Activated CD4-positive, alpha-beta memory T cell treated with anti-CD3 and anti-CD28 coated beads for 36 hours (primary cell): ENCODE measurements around the gene ZFAND3. TPM values are rescaled to one million over a fixed set of nuclear protein-coding genes. Genes with fewer than 3 reads are reported as not detected.
"Not testable (repeated sequence)": the region's sequence is repeated elsewhere in the genome, so short reads cannot be mapped to it uniquely, and the experiment has no call there.

ENCODE experiments used
- CTCF ChIA-PET: fragments of 350-600 bp; sonication (Branson Sonifier 250); formaldehyde crosslinking; loops from one replicate; lab custom pipeline; 2021; ENCODE audit warnings: antibody characterized with exemption, inconsistent platforms; lab: Charles Lee
- POLR2A ChIA-PET: fragments of 350-600 bp; sonication (Branson Sonifier 250); formaldehyde crosslinking; loops from one replicate; lab custom pipeline; 2021; ENCODE audit warnings: antibody characterized with exemption; lab: Charles Lee
- DNase-seq: peaks from one replicate; pipeline ENCODE4 v3.0.0-alpha.2; 2020
- H3K27ac Mint-ChIP-seq: one replicate; pipeline ENCODE4 v1.8.0; 2021; ENCODE audit warnings: mixed read lengths
- H3K27me3 Mint-ChIP-seq: one replicate; pipeline ENCODE4 v1.8.0; 2021; ENCODE audit warnings: mixed read lengths
- H3K36me3 Mint-ChIP-seq: one replicate; pipeline ENCODE4 v1.8.0; 2021; ENCODE audit warnings: mixed read lengths
- H3K4me1 Mint-ChIP-seq: one replicate; pipeline ENCODE4 v1.8.0; 2021; ENCODE audit warnings: low read depth, mixed read lengths
- H3K4me3 Mint-ChIP-seq: one replicate; pipeline ENCODE4 v1.8.0; 2021; ENCODE audit warnings: mild to moderate bottlenecking, mixed read lengths
- H3K9me3 Mint-ChIP-seq: one replicate; pipeline ENCODE4 v1.8.0; 2021; ENCODE audit warnings: mixed read lengths
- intact Hi-C: fragments of 100-400 bp; cut with micrococcal nuclease; formaldehyde crosslinking; loops from one replicate; pipeline ENCODE4 v1.15.1; 2023
- total RNA-seq, 2 experiments: library from RNA; stranded (reverse); gene quantifications; one replicate each; pipeline ENCODE4 v1.2.3, GENCODE V29; 2021

The ZFAND3 gene
- total RNA-seq, 2 experiments from 2014 or later = 35.1 to 36.4 TPM

DNA sequence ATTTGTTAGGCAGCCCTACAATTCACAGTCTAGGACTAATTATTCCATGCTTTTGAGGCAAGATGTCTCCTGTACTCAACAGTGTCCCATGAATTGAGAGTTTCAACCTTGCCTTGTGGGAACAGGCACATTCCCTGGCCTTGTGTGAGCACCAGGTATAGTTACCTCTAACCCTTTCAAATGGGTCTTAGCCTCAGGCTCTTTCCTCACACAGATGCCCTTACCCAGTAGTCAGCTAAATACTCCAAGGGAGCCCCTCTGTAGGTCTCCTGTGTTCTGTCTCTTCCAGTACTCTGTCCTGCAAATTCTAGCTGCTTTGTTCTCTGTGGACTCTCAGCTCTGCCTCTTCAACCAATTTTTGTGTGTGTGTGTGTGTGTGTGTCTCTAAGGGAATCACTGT, 135.3 kb downstream of the ZFAND3 start:
- Mint-ChIP-seq H3K9me3 (no peaks in the 10 kb centered on the region), H3K4me3 (no peak overlapping the region), H3K27me3 (no peaks in the 10 kb centered on the region), H3K36me3 (peaks cover 3% of the 10 kb centered on the region), H3K4me1 (peaks cover 29% of the 10 kb centered on the region), H3K27ac (no peak overlapping the region)
- no peak for DNase-seq
- intact Hi-C loops = no loop called here
- CTCF ChIA-PET = interaction anchor here (1.2 kb wide), 1 partner anchor 164 kb away, joined by 3 read pairs; no protein-coding TSS in a partner anchor
- POLR2A ChIA-PET = interaction anchor here (0.6 kb wide), 1 partner anchor 41 kb away, joined by 3 read pairs; no protein-coding TSS in a partner anchor

DNA sequence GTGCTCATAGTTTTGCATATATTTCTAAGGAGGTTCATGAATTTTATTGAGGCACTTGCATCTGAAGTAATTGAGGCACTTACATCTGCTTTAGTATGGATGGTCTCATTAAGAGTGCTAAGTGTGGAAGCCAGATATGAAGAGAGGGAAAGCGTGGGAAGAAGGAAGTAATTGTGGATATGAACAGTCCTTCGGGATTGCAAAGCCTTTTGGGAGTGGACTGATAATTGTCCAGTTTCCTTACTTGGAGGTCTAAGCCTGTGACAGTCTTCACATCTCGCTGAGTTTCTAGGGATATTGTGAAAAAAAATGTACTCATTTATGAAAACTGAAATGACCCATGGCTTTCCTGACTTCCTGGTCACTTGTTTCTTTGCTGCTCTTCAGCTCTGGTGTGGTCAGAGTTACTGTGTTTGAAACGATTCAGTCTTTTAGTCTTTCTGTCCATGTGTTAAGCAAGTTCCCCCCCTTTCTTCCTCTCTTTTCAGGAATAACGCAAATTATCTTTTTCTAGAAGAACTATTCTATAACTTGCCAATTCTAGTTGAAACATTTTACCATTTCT, 137.3 kb downstream of the ZFAND3 start:
- H3K9me3 Mint-ChIP-seq = no peaks in the 10 kb centered on the region
- CTCF ChIA-PET = interaction anchor here (0.6 kb wide), 1 partner anchor 136 kb away, joined by 3 read pairs; no protein-coding TSS in a partner anchor

DNA sequence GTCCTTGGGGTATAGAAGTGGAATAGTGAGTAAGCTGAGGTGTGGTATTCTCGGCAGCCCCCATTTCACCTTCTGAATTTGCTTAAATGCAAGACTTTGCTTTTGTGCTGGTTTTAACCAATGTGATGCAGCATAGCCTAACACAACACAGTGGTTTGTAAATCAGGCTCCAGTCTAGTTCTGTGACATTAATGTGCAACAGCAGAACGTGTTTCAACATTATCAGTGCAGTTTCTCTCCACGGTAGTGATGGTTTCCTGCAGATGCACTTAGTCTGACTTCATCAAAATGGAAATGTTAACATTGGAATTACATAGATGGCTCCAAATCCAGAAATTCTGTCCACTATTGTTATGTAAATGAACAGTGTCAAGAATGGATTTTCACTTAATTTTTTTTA, 139.5 kb downstream of the ZFAND3 start:
- H3K4me1 Mint-ChIP-seq = peaks cover 18% of the 10 kb centered on the region
- no peaks in the 10 kb centered on the region for H3K27me3 Mint-ChIP-seq
- no peak for DNase-seq
- H3K4me3 Mint-ChIP-seq = no peak overlapping the region
- H3K36me3 Mint-ChIP-seq = peaks cover 12% of the 10 kb centered on the region
- H3K27ac Mint-ChIP-seq = no peak overlapping the region
- peaks cover 7% of the 10 kb centered on the region for H3K9me3 Mint-ChIP-seq
- CTCF ChIA-PET = no interaction called here
- POLR2A ChIA-PET = no interaction called here
- intact Hi-C loops = no loop called here

More for the DNA sequence above, 137.3 kb downstream of the ZFAND3 start:
- no peaks in the 10 kb centered on the region for H3K27me3 Mint-ChIP-seq
- POLR2A ChIA-PET = no interaction called here
- no peak for DNase-seq
- no peak overlapping the region for H3K27ac Mint-ChIP-seq
- no peak overlapping the region for H3K4me3 Mint-ChIP-seq
- no peaks in the 10 kb centered on the region for H3K36me3 Mint-ChIP-seq
- intact Hi-C loops = no loop called here
- peaks cover 25% of the 10 kb centered on the region for H3K4me1 Mint-ChIP-seq

DNA sequence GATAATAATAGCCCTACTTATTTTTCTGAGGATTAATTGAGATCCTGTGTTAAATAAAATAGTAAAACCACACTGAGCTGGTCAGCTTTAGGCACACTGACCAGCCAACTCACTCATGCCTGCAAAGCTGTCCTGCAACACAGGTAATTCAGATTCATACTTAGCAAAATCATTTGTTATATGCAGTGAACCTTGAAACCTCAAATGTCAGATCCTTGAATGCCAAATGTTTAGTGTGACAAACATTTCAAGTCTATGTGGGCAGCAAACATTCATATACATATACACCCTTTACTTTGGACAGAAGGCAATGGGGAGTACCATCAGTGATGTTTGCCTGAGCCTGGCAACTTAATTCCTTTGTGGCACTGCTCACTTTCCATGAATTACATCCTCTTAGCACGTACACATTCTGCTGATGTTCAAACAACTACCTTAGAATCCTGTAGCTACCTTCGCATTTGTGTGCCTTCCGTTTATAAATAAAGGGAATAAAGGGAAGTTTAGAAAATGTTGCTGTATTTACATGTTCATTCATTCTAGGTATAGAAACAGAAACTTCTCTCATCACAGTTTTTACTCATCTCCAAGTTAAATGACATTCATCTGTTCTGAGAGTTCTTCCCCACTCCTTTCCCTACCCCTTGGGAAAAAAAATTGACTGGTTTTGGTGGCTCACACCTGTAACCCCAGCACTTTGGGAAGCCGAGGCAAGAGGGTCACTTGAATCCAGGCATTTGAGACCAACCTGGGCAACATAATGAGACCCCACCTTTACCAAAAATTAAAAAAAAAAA, 140.8 kb downstream of the ZFAND3 start:
- H3K4me3 Mint-ChIP-seq = no peak overlapping the region
- no peak for DNase-seq
- peaks cover 18% of the 10 kb centered on the region for H3K4me1 Mint-ChIP-seq
- no peaks in the 10 kb centered on the region for H3K27me3 Mint-ChIP-seq
- intact Hi-C loops = no loop called here
- no peak overlapping the region for H3K27ac Mint-ChIP-seq
- ChIA-PET CTCF (no interaction called here), POLR2A (no interaction called here)
- peaks cover 7% of the 10 kb centered on the region for H3K9me3 Mint-ChIP-seq
- peaks cover 12% of the 10 kb centered on the region for H3K36me3 Mint-ChIP-seq

DNA sequence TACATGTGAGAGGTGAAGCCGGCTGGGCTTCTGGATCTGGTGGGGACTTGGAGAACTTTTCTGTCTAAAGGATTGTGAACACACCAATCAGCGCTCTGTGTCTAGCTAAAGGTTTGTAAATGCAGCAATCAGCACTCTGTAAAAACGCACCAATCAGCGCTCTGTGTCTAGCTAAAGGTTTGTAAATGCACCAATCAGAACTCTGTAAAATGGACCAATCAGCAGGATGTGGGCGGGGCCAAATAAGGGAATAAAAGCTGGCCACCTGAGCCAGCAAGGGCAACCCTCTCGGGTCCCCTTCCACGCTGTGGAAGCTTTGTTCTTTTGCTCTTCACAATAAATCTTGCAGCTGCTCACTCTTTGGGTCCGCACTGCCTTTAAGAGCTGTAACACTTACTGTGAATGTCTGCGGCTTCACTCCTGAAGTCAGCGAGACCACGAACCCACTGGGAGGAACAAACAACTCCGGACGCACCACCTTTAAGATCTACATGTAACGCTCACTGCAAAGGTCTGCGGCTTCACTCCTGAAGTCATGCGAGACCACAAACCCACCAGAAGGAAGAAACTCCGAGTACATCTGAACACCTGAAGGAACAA, 143.1 kb downstream of the ZFAND3 start:
- not testable (repeated sequence) for H3K27ac Mint-ChIP-seq

DNA sequence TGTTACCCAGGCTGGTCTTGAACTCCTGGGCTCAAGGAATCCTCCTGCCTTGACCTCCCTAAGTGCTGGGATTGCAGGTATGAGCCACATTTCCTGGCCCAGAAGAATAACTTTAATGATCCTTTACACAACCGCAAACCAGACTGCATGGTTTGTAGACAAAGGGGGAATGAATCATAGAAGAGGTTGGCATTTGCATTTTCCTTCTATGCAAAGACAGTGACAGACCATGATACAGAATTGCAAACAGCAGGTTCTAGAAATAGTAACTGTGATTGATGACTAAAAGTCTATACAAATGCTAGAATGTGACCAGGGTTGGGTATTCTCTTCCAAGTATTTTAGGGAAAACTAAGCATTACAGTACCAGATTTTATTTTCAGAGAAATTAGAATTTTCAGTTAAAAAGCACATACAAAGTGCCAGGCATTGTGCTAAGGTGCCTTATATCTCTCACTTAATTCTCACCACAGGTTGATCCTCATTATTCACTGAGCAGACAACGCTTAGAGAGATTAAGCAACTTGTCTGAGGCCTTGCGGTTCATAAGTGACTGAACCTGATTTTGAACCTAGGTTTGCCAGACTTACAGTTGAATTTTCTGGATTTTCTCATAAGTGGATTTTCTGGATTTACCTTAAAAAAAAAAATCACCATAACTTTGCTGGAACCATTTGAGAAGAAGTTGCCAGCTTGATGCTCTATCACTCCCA, 146.6 kb downstream of the ZFAND3 start:
- peaks cover 25% of the 10 kb centered on the region for H3K36me3 Mint-ChIP-seq
- H3K27ac Mint-ChIP-seq = no peak overlapping the region
- ChIA-PET CTCF (no interaction called here), POLR2A (interaction anchor here (0.7 kb wide), 1 partner anchor 133 kb away, joined by 3 read pairs; no protein-coding TSS in a partner anchor)
- peaks cover 9% of the 10 kb centered on the region for H3K9me3 Mint-ChIP-seq
- H3K4me1 Mint-ChIP-seq = peaks cover 42% of the 10 kb centered on the region
- H3K27me3 Mint-ChIP-seq = no peaks in the 10 kb centered on the region
- DNase-seq = no peak
- no peak overlapping the region for H3K4me3 Mint-ChIP-seq
- intact Hi-C loops = no loop called here

More for the DNA sequence above, 143.1 kb downstream of the ZFAND3 start:
- H3K36me3 Mint-ChIP-seq = peaks cover 21% of the 10 kb centered on the region
- intact Hi-C loops, DNase-seq, CTCF ChIA-PET, POLR2A ChIA-PET, H3K27me3 Mint-ChIP-seq, H3K9me3 Mint-ChIP-seq, H3K4me3 Mint-ChIP-seq: not testable (repeated sequence)
- H3K4me1 Mint-ChIP-seq = peaks cover 34% of the 10 kb centered on the region

DNA sequence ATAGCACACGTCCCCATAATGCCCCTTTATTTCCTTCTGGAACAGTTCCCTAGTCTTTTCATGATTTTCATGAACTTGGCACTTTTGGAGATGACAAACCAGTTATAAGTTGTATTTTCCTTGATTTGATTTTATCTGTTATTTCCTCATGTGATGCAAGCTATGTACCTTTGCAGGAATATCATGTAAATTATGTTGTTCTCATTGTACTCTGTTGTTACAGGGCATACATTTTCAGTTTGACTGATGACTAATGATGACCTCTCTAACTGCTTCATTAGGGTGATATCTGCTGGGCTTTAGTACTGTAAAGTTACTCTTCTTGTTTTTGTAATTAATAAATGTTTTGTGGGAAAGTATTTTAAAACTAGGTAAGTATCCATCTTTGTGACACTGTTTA, 147.3 kb downstream of the ZFAND3 start:
- H3K9me3 Mint-ChIP-seq = peaks cover 9% of the 10 kb centered on the region
- ChIA-PET CTCF (no interaction called here), POLR2A (interaction anchor here (0.7 kb wide), 1 partner anchor 134 kb away, joined by 3 read pairs; no protein-coding TSS in a partner anchor)
- H3K4me1 Mint-ChIP-seq = peaks cover 47% of the 10 kb centered on the region
- H3K36me3 Mint-ChIP-seq = peaks cover 25% of the 10 kb centered on the region
- intact Hi-C loops = no loop called here
- DNase-seq = no peak
- no peaks in the 10 kb centered on the region for H3K27me3 Mint-ChIP-seq
- no peak overlapping the region for H3K27ac Mint-ChIP-seq
- no peak overlapping the region for H3K4me3 Mint-ChIP-seq

DNA sequence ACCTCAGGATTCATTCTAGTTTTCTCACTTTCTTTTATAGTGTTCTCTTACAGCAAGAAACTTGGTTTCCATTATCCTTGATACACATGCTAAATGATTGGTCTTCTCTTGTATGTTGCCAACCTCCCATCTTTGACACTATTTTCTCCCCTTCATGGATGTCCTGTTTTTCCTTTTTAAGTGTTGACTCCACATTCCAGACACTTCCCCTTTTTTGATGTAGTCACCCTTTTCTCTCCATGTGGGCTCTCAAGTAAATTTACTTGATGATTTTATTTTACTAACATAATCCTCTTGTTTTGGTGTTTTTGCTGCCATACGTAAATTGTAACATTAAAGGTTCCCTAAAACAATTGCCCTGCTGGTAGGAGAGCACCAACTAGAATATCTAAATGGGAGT, 148.1 kb downstream of the ZFAND3 start:
- ChIA-PET POLR2A (no interaction called here), CTCF (interaction anchor here (0.6 kb wide), 1 partner anchor 176 kb away, joined by 3 read pairs; no protein-coding TSS in a partner anchor)
- peaks cover 2% of the 10 kb centered on the region for H3K9me3 Mint-ChIP-seq
- no peak overlapping the region for H3K27ac Mint-ChIP-seq
- no peaks in the 10 kb centered on the region for H3K27me3 Mint-ChIP-seq
- DNase-seq = no peak
- peaks cover 51% of the 10 kb centered on the region for H3K4me1 Mint-ChIP-seq
- H3K36me3 Mint-ChIP-seq = peaks cover 18% of the 10 kb centered on the region
- no peak overlapping the region for H3K4me3 Mint-ChIP-seq
- intact Hi-C loops = no loop called here

DNA sequence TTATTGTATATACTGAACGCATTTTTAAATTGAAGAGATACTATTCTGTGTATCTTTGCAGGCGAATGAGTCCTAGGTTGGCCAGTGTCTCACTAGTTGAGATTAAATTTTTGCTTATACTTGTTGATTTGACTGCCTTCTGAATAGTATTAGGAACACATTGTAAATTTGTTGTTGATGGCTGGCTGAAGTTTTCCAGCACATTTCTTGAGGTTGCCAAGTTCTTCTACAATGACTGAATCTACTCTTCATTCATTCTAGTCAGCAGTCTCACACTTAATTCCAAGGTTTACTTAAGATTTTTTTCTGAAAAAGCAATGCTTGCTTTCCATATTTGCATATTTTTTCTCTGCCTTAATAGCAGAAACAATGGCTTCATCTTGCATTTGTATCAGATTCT, 151.7 kb downstream of the ZFAND3 start:
- Mint-ChIP-seq H3K36me3 (peaks cover 20% of the 10 kb centered on the region), H3K9me3 (peaks cover 24% of the 10 kb centered on the region), H3K4me3 (no peak overlapping the region), H3K27ac (no peak overlapping the region), H3K4me1 (peaks cover 43% of the 10 kb centered on the region), H3K27me3 (no peaks in the 10 kb centered on the region)
- CTCF ChIA-PET = no interaction called here
- intact Hi-C loops = no loop called here
- DNase-seq = no peak
- POLR2A ChIA-PET = no interaction called here

DNA sequence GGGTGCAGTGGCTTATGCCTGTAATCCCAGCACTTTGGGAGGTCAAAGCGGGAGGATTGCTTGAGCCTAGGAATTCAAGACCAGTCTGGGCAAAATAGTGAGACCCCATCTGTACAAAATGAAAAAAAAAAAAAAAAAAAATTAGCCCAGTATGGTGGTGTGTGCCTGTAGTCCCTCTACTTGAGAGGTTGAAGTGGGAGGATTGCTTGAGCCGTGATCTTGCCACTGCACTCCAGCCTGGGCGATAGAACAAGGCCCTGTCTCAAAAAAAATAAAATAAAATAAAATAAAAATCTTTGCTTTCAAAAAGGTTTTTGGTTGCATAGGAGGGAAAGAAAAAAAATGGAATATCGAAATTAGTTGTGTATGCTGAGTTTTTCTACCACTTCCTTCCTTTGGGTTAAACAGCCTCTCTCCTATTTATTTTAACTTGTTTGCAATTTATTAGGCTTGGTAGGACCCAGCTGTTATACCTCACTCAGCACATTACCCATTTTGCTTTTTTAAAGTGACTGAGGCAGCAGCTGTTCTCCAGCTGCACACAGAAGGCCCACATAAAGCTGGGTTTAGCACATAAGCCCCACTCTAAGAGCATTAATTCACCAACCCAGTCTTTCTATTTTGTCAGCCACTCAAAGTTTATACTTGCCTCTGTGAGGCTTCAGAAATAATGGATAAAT, 152.3 kb downstream of the ZFAND3 start:
- Mint-ChIP-seq H3K36me3 (peaks cover 18% of the 10 kb centered on the region), H3K4me1 (peaks cover 45% of the 10 kb centered on the region), H3K4me3 (no peak overlapping the region), H3K27me3 (no peaks in the 10 kb centered on the region), H3K27ac (no peak overlapping the region), H3K9me3 (peaks cover 27% of the 10 kb centered on the region)
- intact Hi-C loops = no loop called here
- CTCF ChIA-PET = no interaction called here
- POLR2A ChIA-PET = interaction anchor here (0.7 kb wide), 1 partner anchor 861 kb away, joined by 4 read pairs; no protein-coding TSS in a partner anchor
- no peak for DNase-seq

DNA sequence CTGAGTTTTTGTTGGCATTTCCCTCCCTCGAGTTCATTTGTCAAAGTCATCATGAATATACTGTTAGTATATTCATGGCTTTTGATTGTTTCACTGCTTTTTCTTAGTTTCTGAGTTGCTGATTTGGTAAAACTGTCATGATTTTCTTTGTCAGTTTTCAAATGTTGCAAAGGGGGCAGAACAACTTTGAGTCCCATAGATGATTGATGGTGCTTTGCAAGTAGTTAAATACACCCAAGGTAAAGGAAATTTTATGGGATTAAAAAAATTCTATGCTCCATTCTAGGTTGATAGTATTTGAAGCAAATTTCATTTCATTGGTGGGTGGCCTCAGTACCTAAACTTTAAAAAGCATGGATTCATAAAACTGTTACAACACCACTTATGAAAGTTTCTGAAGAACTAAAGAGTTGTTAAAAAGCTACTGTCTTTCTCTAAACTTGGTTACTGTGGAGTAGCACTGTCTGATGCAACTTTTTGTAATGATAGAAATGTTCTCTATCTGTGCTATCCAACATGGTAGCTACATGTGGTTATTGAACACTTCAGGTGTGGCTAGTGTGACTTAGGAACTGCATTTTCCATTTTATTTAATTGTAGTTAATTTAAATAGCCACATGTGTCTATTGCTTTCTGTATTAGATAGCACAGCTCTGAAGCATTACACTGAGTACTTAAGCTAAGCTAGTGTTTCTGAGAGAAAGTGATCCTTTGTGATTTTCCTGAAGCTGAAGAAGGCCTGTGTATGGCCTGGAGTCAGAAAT, 153.6 kb downstream of the ZFAND3 start:
- H3K4me1 Mint-ChIP-seq = peaks cover 41% of the 10 kb centered on the region
- no peak overlapping the region for H3K27ac Mint-ChIP-seq
- DNase-seq = no peak
- H3K36me3 Mint-ChIP-seq = peaks cover 12% of the 10 kb centered on the region
- peaks cover 25% of the 10 kb centered on the region for H3K9me3 Mint-ChIP-seq
- no peak overlapping the region for H3K4me3 Mint-ChIP-seq
- ChIA-PET POLR2A (no interaction called here), CTCF (no interaction called here)
- no peaks in the 10 kb centered on the region for H3K27me3 Mint-ChIP-seq
- intact Hi-C loops = no loop called here
